Neural crest cell (in vitro differentiated cells): ENCODE measurements around the gene ALG12. TPM values are rescaled to one million over a fixed set of nuclear protein-coding genes. Genes with fewer than 3 reads are reported as not detected.
A peak's percentile ranks its signal among the peaks of the same experiment; 100 is the strongest.

ENCODE experiments used
- DNase-seq: peaks from one replicate; pipeline ENCODE4 v3.0.0; 2021; ENCODE audit warnings: low read depth, mixed read lengths, low spot score
- H3K27ac Mint-ChIP-seq: one replicate; pipeline ENCODE4 v1.8.0; 2021; ENCODE audit warnings: mild to moderate bottlenecking, mixed read lengths; ENCODE audit not compliant: unreplicated experiment
- H3K27me3 Mint-ChIP-seq: 2 replicates; pipeline ENCODE4 v1.8.0; 2021; ENCODE audit warnings: low read depth, mild to moderate bottlenecking, mixed read lengths
- H3K36me3 Mint-ChIP-seq: 2 replicates; pipeline ENCODE4 v1.8.0; 2021; ENCODE audit warnings: low read depth, mild to moderate bottlenecking, mixed read lengths
- H3K4me1 Mint-ChIP-seq: 2 replicates; pipeline ENCODE4 v1.8.0; 2021; ENCODE audit warnings: mixed read lengths
- H3K4me3 Mint-ChIP-seq: one replicate; pipeline ENCODE4 v1.8.0; 2021; ENCODE audit warnings: mild to moderate bottlenecking, mixed read lengths
- H3K9me3 Mint-ChIP-seq: 2 replicates; pipeline ENCODE4 v1.8.0; 2021; ENCODE audit warnings: mixed read lengths
- total RNA-seq: library from RNA; stranded (reverse); gene quantifications from 2 replicates; pipeline ENCODE4 v1.2.1, GENCODE V29; 2021
- TF ChIP-seq, protein P1 (sequence below): fragments of 200-600 bp; sonication (generic); conservative IDR thresholded peaks from 2 replicates; pipeline ENCODE4 v1.5.0; 2021; ENCODE audit warnings: antibody characterized with exemption, mild to moderate bottlenecking

Gene ALG12
- total RNA-seq, 1 donor from 2014 or later: 21.2 TPM

DNA sequence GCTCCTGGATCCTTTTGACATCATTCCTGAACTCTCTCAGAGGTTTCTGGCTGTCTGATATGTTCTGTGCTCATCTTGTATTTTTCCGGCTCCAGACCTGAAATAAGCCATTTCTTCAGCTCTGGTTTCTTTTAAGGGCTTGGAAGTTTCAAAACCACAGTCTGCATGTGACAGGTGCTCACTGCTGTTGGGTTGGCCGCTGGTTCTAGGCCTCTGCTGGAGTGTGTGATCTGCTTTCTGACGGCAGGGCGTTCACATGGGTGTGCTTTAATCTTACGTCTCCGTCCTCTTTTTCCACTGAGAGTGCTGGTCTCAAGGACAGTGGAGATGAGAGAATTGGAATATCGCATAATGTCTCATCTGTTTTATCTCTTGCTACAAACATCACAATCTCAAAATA is 54.3 kb downstream of the ALG12 start:
- Mint-ChIP-seq H3K4me3 (no peak overlapping the region), H3K27me3 (no peaks in the 10 kb centered on the region), H3K27ac (no peak overlapping the region), H3K9me3 (peaks cover 21% of the 10 kb centered on the region), H3K36me3 (peaks cover 39% of the 10 kb centered on the region), H3K4me1 (peaks cover 12% of the 10 kb centered on the region)
- no peak for DNase-seq
- TF ChIP-seq, protein P1, sequence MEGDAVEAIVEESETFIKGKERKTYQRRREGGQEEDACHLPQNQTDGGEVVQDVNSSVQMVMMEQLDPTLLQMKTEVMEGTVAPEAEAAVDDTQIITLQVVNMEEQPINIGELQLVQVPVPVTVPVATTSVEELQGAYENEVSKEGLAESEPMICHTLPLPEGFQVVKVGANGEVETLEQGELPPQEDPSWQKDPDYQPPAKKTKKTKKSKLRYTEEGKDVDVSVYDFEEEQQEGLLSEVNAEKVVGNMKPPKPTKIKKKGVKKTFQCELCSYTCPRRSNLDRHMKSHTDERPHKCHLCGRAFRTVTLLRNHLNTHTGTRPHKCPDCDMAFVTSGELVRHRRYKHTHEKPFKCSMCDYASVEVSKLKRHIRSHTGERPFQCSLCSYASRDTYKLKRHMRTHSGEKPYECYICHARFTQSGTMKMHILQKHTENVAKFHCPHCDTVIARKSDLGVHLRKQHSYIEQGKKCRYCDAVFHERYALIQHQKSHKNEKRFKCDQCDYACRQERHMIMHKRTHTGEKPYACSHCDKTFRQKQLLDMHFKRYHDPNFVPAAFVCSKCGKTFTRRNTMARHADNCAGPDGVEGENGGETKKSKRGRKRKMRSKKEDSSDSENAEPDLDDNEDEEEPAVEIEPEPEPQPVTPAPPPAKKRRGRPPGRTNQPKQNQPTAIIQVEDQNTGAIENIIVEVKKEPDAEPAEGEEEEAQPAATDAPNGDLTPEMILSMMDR: no peak

- Mint-ChIP-seq H3K4me3 (no peak overlapping the region), H3K36me3 (peaks cover 28% of the 10 kb centered on the region), H3K9me3 (peaks cover 18% of the 10 kb centered on the region), H3K27me3 (no peaks in the 10 kb centered on the region), H3K27ac (no peak overlapping the region), H3K4me1 (peaks cover 12% of the 10 kb centered on the region)
- no peak for DNase-seq
- TF ChIP-seq, protein P1: no peak
Measured at GRCh38 chr22:49862496-49862776, 55.8 kb downstream of the ALG12 start.

- H3K4me1 Mint-ChIP-seq: peaks cover 12% of the 10 kb centered on the region
- H3K4me3 Mint-ChIP-seq: no peak overlapping the region
- H3K27ac Mint-ChIP-seq: no peak overlapping the region
- peaks cover 12% of the 10 kb centered on the region for H3K9me3 Mint-ChIP-seq
- peaks cover 22% of the 10 kb centered on the region for H3K36me3 Mint-ChIP-seq
- TF ChIP-seq, protein P1: no peak
- H3K27me3 Mint-ChIP-seq: no peaks in the 10 kb centered on the region
- no peak for DNase-seq
Measured at GRCh38 chr22:49861642-49862495, 56.4 kb downstream of the ALG12 start.

- Mint-ChIP-seq H3K4me1 (peaks cover 27% of the 10 kb centered on the region), H3K27me3 (peaks cover 8% of the 10 kb centered on the region), H3K36me3 (peaks cover 6% of the 10 kb centered on the region), H3K27ac (no peak overlapping the region), H3K4me3 (peak overlapping the region; percentile 41), H3K9me3 (no peaks in the 10 kb centered on the region)
- DNase-seq: no peak
- TF ChIP-seq, protein P1: no peak
Measured at GRCh38 chr22:49858827-49859226, 59.4 kb downstream of the ALG12 start.

GRCh38 chr22:49856766-49857618 is 61.2 kb downstream of the ALG12 start:
- peaks cover 3% of the 10 kb centered on the region for H3K36me3 Mint-ChIP-seq
- TF ChIP-seq, protein P1: no peak
- H3K4me1 Mint-ChIP-seq: peaks cover 24% of the 10 kb centered on the region
- H3K4me3 Mint-ChIP-seq: peak overlapping the region; percentile 76
- H3K9me3 Mint-ChIP-seq: no peaks in the 10 kb centered on the region
- peaks cover 18% of the 10 kb centered on the region for H3K27me3 Mint-ChIP-seq
- H3K27ac Mint-ChIP-seq: no peak overlapping the region
- DNase-seq: no peak
